HG02678 (cell line): Measurements from ENCODE around the gene LCN6.

ENCODE experiments used
- ATAC-seq: cut with Tn5 transposase; IDR thresholded peaks from one replicate; pipeline ENCODE4 v1.9.1; 2021; ENCODE audit warnings: mild to moderate bottlenecking, moderate library complexity; ENCODE audit not compliant: unreplicated experiment

The LCN6 gene

GRCh38 chr9:136726631-136727191 is 21.6 kb downstream of the LCN6 start:
- no peak for ATAC-seq

- ATAC-seq, result no peak
Observed at GRCh38 chr9:136726118-136726517, 22.2 kb downstream of the LCN6 start.

GRCh38 chr9:136725612-136726011 is 22.7 kb downstream of the LCN6 start:
- no peak for ATAC-seq

GRCh38 chr9:136724772-136725171 is 23.6 kb downstream of the LCN6 start:
- no peak for ATAC-seq

GRCh38 chr9:136723989-136724388 is 24.3 kb downstream of the LCN6 start:
- no peak for ATAC-seq

- no peak for ATAC-seq
Observed at GRCh38 chr9:136723362-136723976, 24.9 kb downstream of the LCN6 start.

- no peak for ATAC-seq
Observed at GRCh38 chr9:136722969-136723356, 25.4 kb downstream of the LCN6 start.

GRCh38 chr9:136722093-136722968 is 26.0 kb downstream of the LCN6 start:
- ATAC-seq, result no peak

GRCh38 chr9:136721339-136722092 is 26.8 kb downstream of the LCN6 start:
- no peak for ATAC-seq

GRCh38 chr9:136720898-136721338 is 27.4 kb downstream of the LCN6 start:
- ATAC-seq, result no peak

- ATAC-seq, result no peak
Observed at GRCh38 chr9:136720251-136720897, 28.0 kb downstream of the LCN6 start.

- no peak for ATAC-seq
Observed at GRCh38 chr9:136719195-136719880, 29.0 kb downstream of the LCN6 start.

- ATAC-seq, result no peak
Observed at GRCh38 chr9:136718345-136719194, 29.8 kb downstream of the LCN6 start.

GRCh38 chr9:136717399-136717798 is 30.9 kb downstream of the LCN6 start:
- ATAC-seq, result no peak

GRCh38 chr9:136714893-136715274 is 33.4 kb downstream of the LCN6 start:
- ATAC-seq, result no peak

- ATAC-seq, result no peak
Observed at GRCh38 chr9:136714096-136714892, 34.0 kb downstream of the LCN6 start.

- ATAC-seq, result no peak
Observed at GRCh38 chr9:136713550-136713949, 34.8 kb downstream of the LCN6 start.
